ENCODE measurements around the gene KLHDC4. TPM values are rescaled to one million over a fixed set of nuclear protein-coding genes. Genes with fewer than 3 reads are reported as not detected.

Gene KLHDC4
- total RNA-seq, 1 donor from 2014 or later: 87.0 TPM

DNA sequence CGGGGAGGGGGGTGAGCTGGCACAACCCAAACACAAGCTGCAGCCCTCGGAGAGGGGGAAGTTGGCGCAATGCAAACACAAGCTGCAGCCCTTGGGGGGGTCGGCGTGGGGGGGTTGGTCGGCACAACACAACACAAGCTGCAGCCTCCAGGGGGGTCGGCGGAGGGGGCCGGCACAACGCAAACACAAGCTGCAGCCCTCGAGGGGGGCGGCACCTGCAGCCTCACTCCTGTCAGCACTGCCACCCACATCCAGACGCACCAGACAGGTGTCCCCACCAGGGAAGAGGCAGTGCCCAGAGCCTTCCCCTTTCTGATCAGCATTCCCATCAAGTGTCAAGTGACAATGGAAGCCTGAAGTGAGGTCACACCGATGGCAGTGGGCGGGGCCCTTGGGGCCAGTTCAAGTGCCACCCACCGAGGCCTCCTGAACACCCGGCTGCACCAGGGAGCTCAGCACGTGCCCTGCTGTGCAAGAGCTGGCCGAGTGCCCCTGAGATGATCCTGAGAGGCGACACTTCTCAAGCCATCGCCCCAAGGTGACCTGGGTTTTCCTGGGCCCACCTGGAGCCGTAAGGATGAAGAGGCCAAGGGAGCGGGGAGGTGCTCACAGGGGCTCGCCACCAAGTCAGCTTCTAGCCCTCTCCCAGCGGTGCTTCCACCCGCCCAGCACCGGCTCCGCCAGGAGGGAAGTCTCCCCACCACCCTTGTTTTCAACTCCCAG is 59.3 kb downstream of the KLHDC4 start:
- TF ChIP-seq, protein P1, sequence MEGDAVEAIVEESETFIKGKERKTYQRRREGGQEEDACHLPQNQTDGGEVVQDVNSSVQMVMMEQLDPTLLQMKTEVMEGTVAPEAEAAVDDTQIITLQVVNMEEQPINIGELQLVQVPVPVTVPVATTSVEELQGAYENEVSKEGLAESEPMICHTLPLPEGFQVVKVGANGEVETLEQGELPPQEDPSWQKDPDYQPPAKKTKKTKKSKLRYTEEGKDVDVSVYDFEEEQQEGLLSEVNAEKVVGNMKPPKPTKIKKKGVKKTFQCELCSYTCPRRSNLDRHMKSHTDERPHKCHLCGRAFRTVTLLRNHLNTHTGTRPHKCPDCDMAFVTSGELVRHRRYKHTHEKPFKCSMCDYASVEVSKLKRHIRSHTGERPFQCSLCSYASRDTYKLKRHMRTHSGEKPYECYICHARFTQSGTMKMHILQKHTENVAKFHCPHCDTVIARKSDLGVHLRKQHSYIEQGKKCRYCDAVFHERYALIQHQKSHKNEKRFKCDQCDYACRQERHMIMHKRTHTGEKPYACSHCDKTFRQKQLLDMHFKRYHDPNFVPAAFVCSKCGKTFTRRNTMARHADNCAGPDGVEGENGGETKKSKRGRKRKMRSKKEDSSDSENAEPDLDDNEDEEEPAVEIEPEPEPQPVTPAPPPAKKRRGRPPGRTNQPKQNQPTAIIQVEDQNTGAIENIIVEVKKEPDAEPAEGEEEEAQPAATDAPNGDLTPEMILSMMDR (IDR thresholded peaks at IDR 0.05): no peak
- intact Hi-C loops (cut with micrococcal nuclease): loop anchor here (10.0 kb wide), 1 partner anchor 212 kb away; the partner anchor contains the start of gene ZCCHC14
- no peaks in the 10 kb centered on the region for H3K27me3 Mint-ChIP-seq
- ChIA-PET POLR2A (no interaction called here), CTCF (interaction anchor here (1.3 kb wide), 1 partner anchor 312 kb away, joined by 3 read pairs; no protein-coding TSS in a partner anchor)
- ATAC-seq (ENCODE audit: low read depth) (no peak), DNase-seq (no peak)
- peaks cover 27% of the 10 kb centered on the region for H3K4me1 Mint-ChIP-seq
- H3K27ac Mint-ChIP-seq: no peak overlapping the region
- H3K4me3 Mint-ChIP-seq: no peak overlapping the region
- H3K36me3 Mint-ChIP-seq (ENCODE audit: low read depth): peaks cover 50% of the 10 kb centered on the region
- no peaks in the 10 kb centered on the region for H3K9me3 Mint-ChIP-seq

DNA sequence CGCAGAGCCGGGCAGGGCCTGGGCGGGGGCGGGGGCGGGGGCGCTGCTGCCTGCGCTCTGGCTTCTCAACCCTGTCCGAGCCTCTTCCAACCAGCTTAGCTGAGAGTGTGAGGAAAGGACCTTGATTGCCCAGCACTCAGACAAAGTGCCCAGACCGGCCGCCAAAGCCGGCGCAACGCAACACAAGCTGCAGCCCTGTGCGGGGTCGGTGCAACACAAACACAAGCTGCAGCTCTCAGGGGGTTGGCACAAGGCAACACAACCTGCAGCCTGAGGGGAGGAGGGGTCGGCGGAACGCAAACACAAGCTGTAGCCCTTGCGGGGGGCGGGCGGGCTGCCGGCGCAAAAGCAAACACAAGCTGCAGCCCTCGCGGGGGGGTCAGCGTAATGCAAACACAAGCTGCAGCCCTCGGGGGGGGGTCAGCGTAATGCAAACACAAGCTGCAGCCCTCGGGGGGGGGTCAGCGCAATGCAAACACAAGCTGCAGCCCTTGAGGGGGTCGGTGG is 60.0 kb downstream of the KLHDC4 start:
- ChIA-PET POLR2A (interaction anchor here (0.5 to 0.7 kb wide), 2 partner anchors 178 to 1070 kb away, joined by 4 read pairs; no protein-coding TSS in a partner anchor), CTCF (interaction anchor here (1.3 kb wide), 1 partner anchor 312 kb away, joined by 3 read pairs; no protein-coding TSS in a partner anchor)
- ATAC-seq (ENCODE audit: low read depth) (no peak), DNase-seq (no peak)
- H3K27ac Mint-ChIP-seq: no peak overlapping the region
- H3K27me3 Mint-ChIP-seq: no peaks in the 10 kb centered on the region
- TF ChIP-seq, protein P1 (IDR thresholded peaks at IDR 0.05): no peak
- H3K4me1 Mint-ChIP-seq: peaks cover 33% of the 10 kb centered on the region
- H3K4me3 Mint-ChIP-seq: no peak overlapping the region
- H3K9me3 Mint-ChIP-seq: no peaks in the 10 kb centered on the region
- intact Hi-C loops (cut with micrococcal nuclease): loop anchor here (10.0 kb wide), 1 partner anchor 211 kb away; the partner anchor contains the start of gene ZCCHC14
- peaks cover 46% of the 10 kb centered on the region for H3K36me3 Mint-ChIP-seq (ENCODE audit: low read depth)

DNA sequence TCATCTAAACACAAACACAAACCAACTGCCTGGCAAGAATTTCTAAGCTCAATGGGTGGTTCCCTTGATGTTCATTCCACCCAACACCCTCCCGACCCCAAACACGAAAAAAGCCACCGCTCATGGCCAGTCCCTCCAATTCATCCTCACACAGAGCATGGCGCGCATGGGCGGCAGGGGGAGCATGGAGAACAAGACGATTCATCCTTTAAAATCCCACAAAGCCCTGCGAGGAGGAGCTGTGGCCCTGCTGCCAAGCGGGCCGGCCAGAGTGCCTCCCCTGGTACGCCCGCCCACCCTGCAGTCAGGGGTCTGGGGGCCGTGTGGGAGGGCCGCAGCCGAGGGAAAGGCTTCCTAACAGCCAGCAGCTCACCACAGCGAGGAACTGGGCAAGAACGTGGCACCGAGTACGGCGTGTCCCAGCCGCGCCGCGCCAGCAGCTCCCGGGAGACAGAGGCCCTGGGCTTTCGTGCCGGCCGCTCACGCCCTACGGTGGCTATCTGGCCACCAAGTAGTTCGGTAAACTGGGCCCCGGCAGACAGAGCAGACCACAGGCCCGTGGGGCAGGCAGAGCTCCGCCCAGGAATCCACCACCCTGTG is 60.9 kb downstream of the KLHDC4 start:
- POLR2A ChIA-PET: interaction anchor here (0.7 kb wide), 1 partner anchor 1069 kb away, joined by 4 read pairs; no protein-coding TSS in a partner anchor
- no peak for ATAC-seq (ENCODE audit: low read depth)

DNA sequence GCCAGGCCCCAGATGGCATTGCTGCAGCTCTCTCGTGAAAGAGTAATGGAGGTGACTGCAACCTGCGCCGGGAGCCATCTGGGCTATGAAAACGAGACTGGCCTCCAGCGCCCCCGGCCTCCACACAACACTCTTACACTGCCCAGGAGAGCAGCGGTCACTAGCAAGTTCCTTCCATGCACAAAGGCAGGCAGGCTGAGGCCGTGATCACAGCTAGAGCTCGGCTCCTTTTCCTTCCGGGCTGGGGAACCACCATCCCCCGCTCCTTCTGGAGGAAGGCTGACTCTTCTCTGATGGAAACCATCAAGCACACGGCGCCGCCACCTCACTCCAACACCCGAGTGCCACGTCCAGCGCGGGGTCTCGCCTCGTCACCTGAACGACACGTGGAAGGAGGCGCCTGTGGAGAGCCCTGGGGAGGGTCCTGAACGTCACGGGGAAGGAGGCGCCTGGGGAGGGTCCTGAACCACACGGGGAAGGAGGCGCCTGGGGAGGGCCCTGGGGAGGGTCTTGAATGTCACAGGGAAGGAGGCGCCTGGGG is 61.9 kb downstream of the KLHDC4 start:
- DNase-seq: no peak
- CTCF ChIA-PET: no interaction called here
- intact Hi-C loops (cut with micrococcal nuclease): loop anchor here (5.0 to 10.0 kb wide), 4 partner anchors 63 to 1142 kb away; partner anchors contain the start of genes KLHDC4, SLC7A5 and ZCCHC14
- no peak overlapping the region for H3K4me3 Mint-ChIP-seq
- H3K9me3 Mint-ChIP-seq: no peaks in the 10 kb centered on the region
- ATAC-seq (ENCODE audit: low read depth): no peak
- POLR2A ChIA-PET: no interaction called here
- no peaks in the 10 kb centered on the region for H3K27me3 Mint-ChIP-seq
- no peak overlapping the region for H3K27ac Mint-ChIP-seq
- peaks cover 30% of the 10 kb centered on the region for H3K36me3 Mint-ChIP-seq (ENCODE audit: low read depth)
- H3K4me1 Mint-ChIP-seq: peaks cover 48% of the 10 kb centered on the region
- TF ChIP-seq, protein P1 (IDR thresholded peaks at IDR 0.05): no peak

More for the DNA sequence above, 60.9 kb downstream of the KLHDC4 start:
- intact Hi-C loops (cut with micrococcal nuclease): loop anchor here (5.0 to 10.0 kb wide), 4 partner anchors 62 to 1143 kb away; partner anchors contain the start of genes KLHDC4, SLC7A5 and ZCCHC14
- Mint-ChIP-seq H3K9me3 (no peaks in the 10 kb centered on the region), H3K4me3 (no peak overlapping the region), H3K27me3 (no peaks in the 10 kb centered on the region), H3K4me1 (peaks cover 38% of the 10 kb centered on the region), H3K36me3 (ENCODE audit: low read depth) (peaks cover 36% of the 10 kb centered on the region), H3K27ac (no peak overlapping the region)
- TF ChIP-seq, protein P1 (IDR thresholded peaks at IDR 0.05): no peak
- no peak for DNase-seq
- CTCF ChIA-PET: no interaction called here

Measured in activated B cell treated with CpG ODN at 0.5 μM for 24 hours (primary cell).